DOHH2 (cell line): Measurements from ENCODE around the gene AUH.

ENCODE experiments used
- EZH2phosphoT487 ChIP-seq: fragments of 200-600 bp; sonication (generic); IDR thresholded peaks from 2 replicates; pipeline ENCODE4 v1.6.1; 2017; ENCODE audit warnings: borderline replicate concordance, mild to moderate bottlenecking, antibody characterized with exemption, low read length, moderate library complexity, mixed read lengths
- TF ChIP-seq, protein P1 (sequence below): fragments of 200-600 bp; sonication (generic); IDR thresholded peaks from one replicate; pipeline ENCODE4 v1.5.1; 2014; ENCODE audit warnings: antibody characterized with exemption, mild to moderate bottlenecking, low read depth, low read length; ENCODE audit not compliant: poor library complexity, severe bottlenecking

DNA sequence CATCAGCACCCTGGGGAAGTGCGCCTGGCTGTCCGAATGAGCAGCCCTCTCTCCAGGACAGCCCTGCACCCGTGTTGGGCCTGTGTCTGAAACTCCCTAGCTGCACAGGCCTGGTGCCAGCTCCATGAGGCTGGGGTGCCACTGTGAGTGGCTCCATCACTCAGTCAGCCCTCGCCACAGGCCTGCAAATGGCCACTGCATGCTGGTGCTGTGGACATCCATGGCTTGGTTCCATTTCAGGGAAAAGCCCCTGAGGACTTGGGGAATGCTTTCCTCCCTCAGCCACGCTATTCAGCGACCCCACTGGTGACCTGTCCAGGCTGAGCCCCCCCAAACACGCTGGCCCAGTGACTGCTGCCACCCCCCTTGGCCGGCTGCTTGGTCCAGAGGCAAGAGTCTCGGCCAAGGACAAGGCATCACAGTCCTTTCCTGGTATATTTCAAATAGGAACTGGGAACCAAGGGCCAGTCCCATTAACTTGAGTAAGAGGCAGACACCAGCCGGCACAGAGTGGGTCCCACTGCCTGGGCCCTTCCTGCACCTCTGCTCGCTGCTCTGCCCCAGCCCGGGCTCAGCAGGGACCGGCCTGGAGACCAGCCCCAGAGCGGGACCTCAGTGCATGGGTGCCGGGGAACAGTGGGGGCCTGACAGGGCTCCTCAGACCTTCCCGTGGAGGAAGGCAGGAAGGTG, 181.3 kb downstream of the AUH start:
- TF ChIP-seq, protein P1, sequence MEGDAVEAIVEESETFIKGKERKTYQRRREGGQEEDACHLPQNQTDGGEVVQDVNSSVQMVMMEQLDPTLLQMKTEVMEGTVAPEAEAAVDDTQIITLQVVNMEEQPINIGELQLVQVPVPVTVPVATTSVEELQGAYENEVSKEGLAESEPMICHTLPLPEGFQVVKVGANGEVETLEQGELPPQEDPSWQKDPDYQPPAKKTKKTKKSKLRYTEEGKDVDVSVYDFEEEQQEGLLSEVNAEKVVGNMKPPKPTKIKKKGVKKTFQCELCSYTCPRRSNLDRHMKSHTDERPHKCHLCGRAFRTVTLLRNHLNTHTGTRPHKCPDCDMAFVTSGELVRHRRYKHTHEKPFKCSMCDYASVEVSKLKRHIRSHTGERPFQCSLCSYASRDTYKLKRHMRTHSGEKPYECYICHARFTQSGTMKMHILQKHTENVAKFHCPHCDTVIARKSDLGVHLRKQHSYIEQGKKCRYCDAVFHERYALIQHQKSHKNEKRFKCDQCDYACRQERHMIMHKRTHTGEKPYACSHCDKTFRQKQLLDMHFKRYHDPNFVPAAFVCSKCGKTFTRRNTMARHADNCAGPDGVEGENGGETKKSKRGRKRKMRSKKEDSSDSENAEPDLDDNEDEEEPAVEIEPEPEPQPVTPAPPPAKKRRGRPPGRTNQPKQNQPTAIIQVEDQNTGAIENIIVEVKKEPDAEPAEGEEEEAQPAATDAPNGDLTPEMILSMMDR = no peak
- TF ChIP-seq EZH2phosphoT487 = no peak
